LNCaP clone FGC (cell line): ENCODE results near the gene DYRK1A.

Source experiments
- DNase-seq: peaks from one replicate; pipeline ENCODE4 v3.0.0-alpha.2; 2011; ENCODE audit warnings: low read depth
- H3K4me3 ChIP-seq: 2 replicates; pipeline ENCODE4 v1.5.1; 2011; ENCODE audit warnings: mild to moderate bottlenecking, low read depth, low read length, control low read depth
- TF ChIP-seq, protein P1 (sequence below): IDR thresholded peaks from 2 replicates; pipeline ENCODE4 v1.5.1; 2012; ENCODE audit warnings: mild to moderate bottlenecking; ENCODE audit not compliant: control insufficient read depth, insufficient read depth; ENCODE audit errors: extremely low read depth

Gene DYRK1A

DNA sequence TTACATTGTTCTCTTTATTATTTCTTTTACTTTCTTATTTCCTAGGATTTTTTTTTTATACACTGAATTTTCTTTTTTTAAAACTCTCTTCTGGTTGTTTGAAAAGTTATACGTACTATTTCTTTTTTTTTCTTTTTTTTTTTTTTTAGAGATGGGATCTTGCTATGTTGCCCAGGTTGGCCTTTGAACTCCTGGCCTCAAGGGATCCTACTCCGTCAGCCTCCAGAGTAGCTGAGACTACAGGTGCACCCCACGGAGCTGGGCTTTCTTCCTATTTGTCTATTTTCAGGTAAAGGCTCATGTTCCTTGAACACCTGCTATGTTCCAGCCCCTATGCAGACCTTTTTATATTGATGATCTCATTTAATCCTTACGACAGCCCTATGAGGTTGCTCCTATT, 29.4 kb upstream of the DYRK1A start:
- DNase-seq: no peak
- H3K4me3 ChIP-seq: no peak overlapping the region
- TF ChIP-seq, protein P1, sequence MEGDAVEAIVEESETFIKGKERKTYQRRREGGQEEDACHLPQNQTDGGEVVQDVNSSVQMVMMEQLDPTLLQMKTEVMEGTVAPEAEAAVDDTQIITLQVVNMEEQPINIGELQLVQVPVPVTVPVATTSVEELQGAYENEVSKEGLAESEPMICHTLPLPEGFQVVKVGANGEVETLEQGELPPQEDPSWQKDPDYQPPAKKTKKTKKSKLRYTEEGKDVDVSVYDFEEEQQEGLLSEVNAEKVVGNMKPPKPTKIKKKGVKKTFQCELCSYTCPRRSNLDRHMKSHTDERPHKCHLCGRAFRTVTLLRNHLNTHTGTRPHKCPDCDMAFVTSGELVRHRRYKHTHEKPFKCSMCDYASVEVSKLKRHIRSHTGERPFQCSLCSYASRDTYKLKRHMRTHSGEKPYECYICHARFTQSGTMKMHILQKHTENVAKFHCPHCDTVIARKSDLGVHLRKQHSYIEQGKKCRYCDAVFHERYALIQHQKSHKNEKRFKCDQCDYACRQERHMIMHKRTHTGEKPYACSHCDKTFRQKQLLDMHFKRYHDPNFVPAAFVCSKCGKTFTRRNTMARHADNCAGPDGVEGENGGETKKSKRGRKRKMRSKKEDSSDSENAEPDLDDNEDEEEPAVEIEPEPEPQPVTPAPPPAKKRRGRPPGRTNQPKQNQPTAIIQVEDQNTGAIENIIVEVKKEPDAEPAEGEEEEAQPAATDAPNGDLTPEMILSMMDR: no peak

DNA sequence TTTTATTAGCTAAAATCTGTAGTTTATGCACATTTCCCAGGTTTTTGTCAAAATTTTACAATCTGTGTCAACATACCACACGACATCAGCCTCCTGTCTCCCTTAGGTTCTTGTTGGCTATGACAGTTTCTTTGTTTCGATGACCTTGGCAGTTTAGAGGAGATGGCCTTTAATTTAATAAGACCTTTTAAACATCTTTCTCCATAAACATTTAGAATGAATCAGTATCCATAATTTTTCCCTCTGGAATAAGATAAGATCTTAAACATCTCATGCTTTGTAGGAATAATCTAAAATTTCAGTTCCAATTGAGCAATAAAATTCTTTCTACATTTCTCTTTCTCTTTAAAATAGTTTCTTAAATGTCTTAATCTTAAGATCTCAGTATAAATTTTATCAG, 28.7 kb upstream of the DYRK1A start:
- TF ChIP-seq, protein P1: no peak
- DNase-seq: no peak
- no peak overlapping the region for H3K4me3 ChIP-seq

DNA sequence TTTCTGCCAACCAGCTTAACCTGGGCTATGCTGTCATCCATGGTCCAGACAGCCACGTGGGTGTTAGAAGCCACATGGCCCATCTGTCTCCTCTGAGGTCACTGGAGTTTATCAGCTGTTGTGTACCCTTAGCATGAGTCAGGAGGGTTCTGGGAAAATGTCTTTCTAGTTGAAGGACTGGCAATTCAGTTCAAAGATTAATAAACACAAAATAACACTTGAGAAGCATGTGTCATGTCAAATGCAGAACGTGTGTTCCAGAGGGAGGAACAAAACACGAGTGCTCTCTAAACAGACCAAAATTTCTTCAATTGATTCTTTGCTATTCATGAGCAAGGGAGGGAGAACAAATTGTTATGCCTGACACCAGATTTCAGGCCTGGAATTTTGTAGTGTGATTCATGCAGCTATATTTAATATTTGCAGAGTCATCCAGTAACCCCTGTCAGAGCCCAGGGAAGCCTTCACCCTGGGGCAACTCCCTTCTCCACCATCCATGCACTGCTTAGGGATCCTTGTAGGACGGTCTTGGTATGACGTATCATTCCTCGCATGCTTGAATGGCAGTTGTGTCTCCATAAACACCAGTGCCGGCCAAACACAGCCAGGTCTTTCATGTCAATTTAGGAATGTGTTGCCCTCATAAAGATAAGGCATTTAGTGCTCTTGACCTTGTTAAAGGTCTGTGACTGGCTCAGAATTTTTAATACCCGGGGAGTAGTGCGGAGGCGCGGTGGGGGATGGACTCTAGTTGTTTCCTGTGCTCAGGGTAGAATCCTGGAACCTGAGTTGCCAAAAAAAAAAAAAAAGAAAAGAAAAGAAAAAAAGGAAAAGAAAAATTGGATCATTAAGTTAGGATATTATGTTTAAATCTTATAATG, 27.7 kb upstream of the DYRK1A start:
- DNase-seq: no peak
- H3K4me3 ChIP-seq: no peak overlapping the region
- TF ChIP-seq, protein P1: no peak

DNA sequence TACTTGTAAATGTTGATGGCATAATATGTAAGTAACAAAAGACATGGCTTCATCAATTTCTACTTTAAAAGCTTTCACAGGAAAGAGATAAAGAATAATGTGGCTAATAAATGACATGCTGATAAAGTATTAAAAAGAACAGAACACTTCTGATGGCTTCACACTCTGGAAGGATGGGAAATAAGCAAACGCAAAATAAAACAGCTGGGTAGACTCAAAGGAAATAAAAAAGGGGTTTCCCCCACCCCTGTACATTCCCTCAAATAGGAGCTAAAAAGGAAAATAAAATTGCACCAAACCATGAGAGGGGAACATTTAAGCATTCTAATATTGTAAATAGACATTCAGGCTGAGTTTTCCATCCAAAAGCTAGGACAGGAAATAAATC, 27.0 kb upstream of the DYRK1A start:
- TF ChIP-seq, protein P1: no peak
- no peak overlapping the region for H3K4me3 ChIP-seq
- DNase-seq: no peak

DNA sequence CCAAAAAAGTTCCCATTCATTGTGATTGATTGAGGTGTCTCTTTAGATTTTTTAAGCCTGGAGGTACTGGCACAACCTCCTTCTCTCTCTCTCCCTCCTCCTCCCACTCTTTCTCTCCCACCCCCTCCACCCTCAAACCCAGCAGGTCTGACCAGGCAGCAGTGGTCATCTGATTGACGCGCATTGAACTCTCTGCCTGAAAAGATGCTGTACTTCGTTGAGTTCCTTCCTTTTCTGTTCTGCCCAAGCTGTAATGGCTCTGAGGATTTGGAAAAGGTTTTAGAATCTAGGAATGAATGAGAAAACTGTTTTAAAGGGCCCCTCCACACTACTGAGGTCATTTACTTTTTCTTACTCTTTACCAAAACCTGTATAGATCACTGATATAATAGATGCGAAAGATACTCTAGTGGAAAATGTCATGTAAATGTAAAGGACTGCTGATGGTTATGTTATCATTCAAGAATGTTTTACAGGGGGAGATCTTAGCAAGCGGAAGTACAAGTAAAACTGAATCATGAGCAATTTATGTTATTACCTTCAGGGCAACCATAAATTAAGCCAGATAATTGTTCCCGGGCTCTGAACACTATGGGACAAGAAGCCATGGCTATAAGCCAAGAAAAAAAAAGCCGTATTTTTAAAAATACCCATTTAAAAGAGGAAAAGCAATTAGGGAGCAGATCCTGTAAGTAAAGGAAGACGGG, 25.2 kb upstream of the DYRK1A start:
- no peak for DNase-seq
- TF ChIP-seq, protein P1: no peak

DNA sequence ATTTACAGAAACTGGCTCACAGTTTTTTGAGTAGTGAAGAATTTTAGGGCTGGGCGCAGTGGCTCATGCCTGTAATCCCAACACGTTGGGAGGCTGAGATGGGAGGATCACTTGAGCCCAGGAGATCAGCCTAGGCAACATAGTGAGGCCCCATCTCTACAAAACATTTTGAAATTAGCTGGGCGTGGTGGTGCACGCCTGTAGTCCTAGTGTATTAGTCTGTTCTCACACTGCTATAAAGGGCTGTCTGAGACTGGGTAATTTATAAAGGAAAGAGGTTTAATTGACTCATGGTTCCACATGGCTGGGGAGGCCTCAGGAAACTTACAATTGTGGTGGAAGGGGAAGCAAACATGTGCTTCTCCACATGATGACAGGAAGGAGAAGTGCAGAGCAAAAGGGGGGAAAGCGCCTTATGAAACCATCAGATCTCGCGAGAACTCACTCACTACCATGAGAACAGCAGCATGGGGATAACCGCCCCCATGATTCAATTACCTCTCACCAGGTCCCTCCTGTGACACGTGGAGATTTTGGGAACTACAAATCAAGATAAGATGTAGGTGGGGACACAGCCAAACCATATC, 24.4 kb upstream of the DYRK1A start:
- TF ChIP-seq, protein P1: no peak
- no peak for DNase-seq
- no peak overlapping the region for H3K4me3 ChIP-seq

More for the DNA sequence above, 25.2 kb upstream of the DYRK1A start:
- no peak overlapping the region for H3K4me3 ChIP-seq
